Endodermal cell (in vitro differentiated cells): ENCODE measurements around the gene APOBEC3G. TPM values are rescaled to one million over a fixed set of nuclear protein-coding genes. Genes with fewer than 3 reads are reported as not detected.
A peak's percentile ranks its signal among the peaks of the same experiment; 100 is the strongest.

Experiments used
- DNase-seq: peaks from one replicate; pipeline ENCODE4 v3.0.0-alpha.2; 2017
- H3K27ac ChIP-seq: 2 replicates; pipeline ENCODE4 v1.5.1; 2013; ENCODE audit warnings: mild to moderate bottlenecking, low read depth, low read length, moderate library complexity
- H3K27me3 ChIP-seq: 2 replicates; pipeline ENCODE4 v1.6.1; 2013; ENCODE audit warnings: mild to moderate bottlenecking, low read length, moderate library complexity; ENCODE audit not compliant: insufficient read depth, control insufficient read depth, poor library complexity, severe bottlenecking
- H3K36me3 ChIP-seq: 2 replicates; pipeline ENCODE4 v1.7.0; 2013; ENCODE audit warnings: mild to moderate bottlenecking, low read length, moderate library complexity; ENCODE audit not compliant: control insufficient read depth, insufficient read depth
- H3K4me1 ChIP-seq: one replicate; pipeline ENCODE4 v1.7.0; 2013; ENCODE audit warnings: low read length; ENCODE audit not compliant: control insufficient read depth, insufficient read depth
- H3K4me3 ChIP-seq: 2 replicates; pipeline ENCODE4 v1.5.1; 2013; ENCODE audit warnings: mild to moderate bottlenecking, low read length, moderate library complexity
- H3K9ac ChIP-seq: 2 replicates; pipeline ENCODE4 v1.6.1; 2013; ENCODE audit warnings: mild to moderate bottlenecking, low read length, moderate library complexity; ENCODE audit not compliant: poor library complexity, severe bottlenecking; ENCODE audit errors: extremely low read depth
- H3K9me3 ChIP-seq: 2 replicates; pipeline ENCODE4 v1.6.1; 2013; ENCODE audit warnings: mild to moderate bottlenecking, low read length, moderate library complexity; ENCODE audit not compliant: control insufficient read depth
- H3K27ac Mint-ChIP-seq: 2 replicates; pipeline ENCODE4 v1.8.0; 2020; ENCODE audit warnings: mixed read lengths
- H3K27me3 Mint-ChIP-seq: 2 replicates; pipeline ENCODE4 v1.8.0; 2021; ENCODE audit warnings: mild to moderate bottlenecking, mixed read lengths; ENCODE audit not compliant: insufficient read depth
- H3K36me3 Mint-ChIP-seq: 2 replicates; pipeline ENCODE4 v1.8.0; 2020; ENCODE audit warnings: low read depth, mixed read lengths
- H3K4me1 Mint-ChIP-seq: 2 replicates; pipeline ENCODE4 v1.8.0; 2020; ENCODE audit warnings: mixed read lengths
- H3K4me3 Mint-ChIP-seq: 2 replicates; pipeline ENCODE4 v1.8.0; 2020; ENCODE audit warnings: mild to moderate bottlenecking, moderate library complexity, mixed read lengths
- H3K9me3 Mint-ChIP-seq: 2 replicates; pipeline ENCODE4 v1.8.0; 2020; ENCODE audit warnings: mild to moderate bottlenecking, mixed read lengths
- CTCF ChIP-seq: fragments of 200-600 bp; sonication (generic); conservative IDR thresholded peaks from 2 replicates; pipeline ENCODE4 v1.5.0; 2021; ENCODE audit warnings: antibody characterized with exemption, mild to moderate bottlenecking
- WGBS, 2 experiments: methylation state at CpG; one replicate each; pipeline versions ENCODE4 v1.1.5 to v1.1.7; 2013; ENCODE audit warnings: missing lambda C conversion rate in 2 of 2, mixed read lengths in 1 of 2; ENCODE audit not compliant: insufficient coverage in 1 of 2, insufficient read length in 1 of 2; 5-methylcytosine and 5-hydroxymethylcytosine counted together
- total RNA-seq, 2 donors: library from RNA; stranded (reverse); fragmentation: NEBNext Ultra II Directional in 1 of 2; extraction: Animal tissue kit (Norgen Biotek cat#: 25700) in 1 of 2; gene quantifications; 2 replicates in 1 of 2; 3 replicates in 1 of 2; pipeline ENCODE4 v1.2.1, GENCODE V29; 2021

Gene APOBEC3G
- total RNA-seq, 2 donors from 2014 or later: 8.7 to 19.7 TPM

GRCh38 chr22:39134366-39135091 is 57.5 kb downstream of the APOBEC3G start:
- H3K27ac Mint-ChIP-seq: no peak overlapping the region
- H3K4me3 Mint-ChIP-seq: no peak overlapping the region
- no peaks in the 10 kb centered on the region for H3K27me3 Mint-ChIP-seq
- no peak overlapping the region for H3K4me3 ChIP-seq
- no peaks in the 10 kb centered on the region for H3K36me3 Mint-ChIP-seq
- no peaks in the 10 kb centered on the region for H3K36me3 ChIP-seq
- H3K4me1 ChIP-seq: peaks cover 9% of the 10 kb centered on the region
- H3K9ac ChIP-seq: no peak overlapping the region
- DNase-seq: peak; percentile 45
- peaks cover 23% of the 10 kb centered on the region for H3K4me1 Mint-ChIP-seq
- no peaks in the 10 kb centered on the region for H3K9me3 Mint-ChIP-seq
- H3K27me3 ChIP-seq: no peaks in the 10 kb centered on the region
- TF ChIP-seq CTCF: no peak
- no peak overlapping the region for H3K27ac ChIP-seq
- WGBS, 2 experiments: 94 to 97% methylated on average over 19 to 34 of the region's 35 CpGs
- no peaks in the 10 kb centered on the region for H3K9me3 ChIP-seq

GRCh38 chr22:39135092-39135896 is 58.2 kb downstream of the APOBEC3G start:
- Mint-ChIP-seq H3K4me3 (no peak overlapping the region), H3K4me1 (peaks cover 20% of the 10 kb centered on the region), H3K27ac (no peak overlapping the region), H3K27me3 (no peaks in the 10 kb centered on the region), H3K9me3 (no peaks in the 10 kb centered on the region), H3K36me3 (no peaks in the 10 kb centered on the region)
- no peaks in the 10 kb centered on the region for H3K36me3 ChIP-seq
- peak; percentile 96 for DNase-seq
- no peaks in the 10 kb centered on the region for H3K27me3 ChIP-seq
- no peaks in the 10 kb centered on the region for H3K9me3 ChIP-seq
- 51 to 55% methylated on average over 8 to 15 of the region's 15 CpGs for WGBS, 2 experiments
- H3K4me1 ChIP-seq: peaks cover 5% of the 10 kb centered on the region
- H3K9ac ChIP-seq: no peak overlapping the region
- H3K27ac ChIP-seq: no peak overlapping the region
- H3K4me3 ChIP-seq: no peak overlapping the region
- peak; percentile 95 for TF ChIP-seq CTCF

GRCh38 chr22:39136317-39136716 is 59.2 kb downstream of the APOBEC3G start:
- Mint-ChIP-seq H3K36me3 (no peaks in the 10 kb centered on the region), H3K4me1 (peaks cover 12% of the 10 kb centered on the region), H3K27ac (no peak overlapping the region), H3K27me3 (no peaks in the 10 kb centered on the region), H3K4me3 (no peak overlapping the region), H3K9me3 (no peaks in the 10 kb centered on the region)
- no peaks in the 10 kb centered on the region for H3K27me3 ChIP-seq
- no peaks in the 10 kb centered on the region for H3K9me3 ChIP-seq
- H3K36me3 ChIP-seq: no peaks in the 10 kb centered on the region
- 88 to 94% methylated on average over 6 to 8 of the region's 8 CpGs for WGBS, 2 experiments
- peak; percentile 47 for DNase-seq
- no peak overlapping the region for H3K27ac ChIP-seq
- peaks cover 2% of the 10 kb centered on the region for H3K4me1 ChIP-seq
- H3K4me3 ChIP-seq: no peak overlapping the region
- no peak for TF ChIP-seq CTCF
- no peak overlapping the region for H3K9ac ChIP-seq

Other genes with a start within 250 kb of the APOBEC3G start
- gene NPTXR, start 233.2 kb upstream of the APOBEC3G start, total RNA-seq: 1 to 10 TPM; 2.1 to 2.5 TPM
- gene CBX6, start 205.1 kb upstream of the APOBEC3G start, total RNA-seq: 10 to 100 TPM; 12.8 to 28.2 TPM
- not detected for gene APOBEC3A, start 119.7 kb upstream of the APOBEC3G start, total RNA-seq
- gene APOBEC3B, start 94.9 kb upstream of the APOBEC3G start, total RNA-seq: 1 to 10 TPM; 4.1 to 5.4 TPM
- 10 to 100 TPM; 26.1 to 27.4 TPM for gene APOBEC3C, start 63.0 kb upstream of the APOBEC3G start, total RNA-seq
- gene APOBEC3D, start 56.1 kb upstream of the APOBEC3G start, total RNA-seq: 10 to 100 TPM in 1 of 2 donors, 1 to 10 TPM in 1; 8.6 to 14.4 TPM
- 10 to 100 TPM; 16.2 to 24.2 TPM for gene APOBEC3F, start 36.4 kb upstream of the APOBEC3G start, total RNA-seq
- not detected for gene APOBEC3H, start 20.0 kb downstream of the APOBEC3G start, total RNA-seq
- 10 to 100 TPM; 14.2 to 22.0 TPM for gene CBX7, start 75.4 kb downstream of the APOBEC3G start, total RNA-seq
- 10 to 100 TPM in 1 of 2 donors, 1 to 10 TPM in 1; 5.9 to 10.4 TPM for gene PDGFB, start 167.7 kb downstream of the APOBEC3G start, total RNA-seq
- 1,000 to 10,000 TPM; 2,218 to 2,701 TPM for gene RPL3, start 242.3 kb downstream of the APOBEC3G start, total RNA-seq